ENCODE measurements around the gene GNAT3. TPM values are rescaled to one million over a fixed set of nuclear protein-coding genes. Genes with fewer than 3 reads are reported as not detected.

Gene GNAT3
- total RNA-seq, 1 donor from 2014 or later: not detected

DNA sequence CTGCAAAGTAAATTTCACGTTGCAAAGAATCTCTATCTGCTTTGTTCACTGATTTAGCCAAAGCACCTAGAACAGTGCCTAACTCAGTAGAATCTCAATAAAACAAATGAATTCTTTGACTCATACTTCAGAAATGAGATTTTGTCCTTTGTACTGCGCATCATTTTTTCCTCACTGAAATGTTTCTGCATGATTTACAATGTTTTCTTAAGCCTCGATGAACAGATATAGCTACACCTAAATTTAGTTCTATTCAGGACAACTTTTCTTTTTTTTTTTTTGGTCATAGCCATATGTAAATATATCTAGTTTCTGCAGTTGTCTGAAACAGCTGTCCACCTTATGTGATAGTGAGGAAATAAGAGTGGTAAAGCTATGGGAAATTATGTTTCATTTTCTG lies 15.3 kb downstream of the GNAT3 start:
- peak; percentile 59 for FAIRE-seq
- Histone ChIP-seq H3K27me3 (ENCODE audit: insufficient read depth, low read length) (no peaks in the 10 kb centered on the region), H3K36me3 (ENCODE audit: insufficient read depth, low read length) (no peaks in the 10 kb centered on the region), H3K4me2 (ENCODE audit: low read length) (peak overlapping the region; percentile 10), H3K4me1 (ENCODE audit: insufficient read depth, low read length) (peaks cover 18% of the 10 kb centered on the region), H2AFZ (ENCODE audit: low read depth, low read length) (no peak overlapping the region), H3K4me3 (ENCODE audit: insufficient read depth, low read depth, low read length) (no peak overlapping the region), H3K27ac (ENCODE audit: low read depth, low read length) (peak overlapping the region; percentile 39), H3K9ac (ENCODE audit: low read length) (no peak overlapping the region), H3K79me2 (ENCODE audit: insufficient read depth, low read length) (no peaks in the 10 kb centered on the region), H3K9me3 (ENCODE audit: insufficient read depth, low read depth, low read length) (no peaks in the 10 kb centered on the region), H4K20me1 (ENCODE audit: insufficient read depth, low read length) (no peaks in the 10 kb centered on the region)
- Mint-ChIP-seq H3K27me3 (ENCODE audit: low read depth, unreplicated experiment) (no peaks in the 10 kb centered on the region), H3K27ac (ENCODE audit: unreplicated experiment) (no peak overlapping the region), H3K36me3 (ENCODE audit: low read depth, unreplicated experiment) (no peaks in the 10 kb centered on the region), H3K9me3 (ENCODE audit: unreplicated experiment) (no peaks in the 10 kb centered on the region), H3K4me3 (ENCODE audit: unreplicated experiment) (no peak overlapping the region), H3K4me1 (ENCODE audit: low read depth, unreplicated experiment) (peaks cover 16% of the 10 kb centered on the region)
- TF ChIP-seq CTCF (IDR thresholded peaks at IDR 0.05; ENCODE audit: insufficient read depth, low read depth, low read length): no peak
- TF ChIP-seq EZH2 (IDR thresholded peaks at IDR 0.05; ENCODE audit: insufficient read depth, low read length): no peak
- DNase-seq (ENCODE audit: low read depth): peak; percentile 29

GRCh38 chr7:80493121-80493849 lies 18.6 kb downstream of the GNAT3 start:
- H3K36me3 ChIP-seq (ENCODE audit: insufficient read depth, low read length): no peaks in the 10 kb centered on the region
- peaks cover under 1% of the 10 kb centered on the region for H3K4me1 Mint-ChIP-seq (ENCODE audit: low read depth, unreplicated experiment)
- FAIRE-seq: no peak
- TF ChIP-seq CTCF (IDR thresholded peaks at IDR 0.05; ENCODE audit: insufficient read depth, low read depth, low read length) (no peak), EZH2 (IDR thresholded peaks at IDR 0.05; ENCODE audit: insufficient read depth, low read length) (no peak)
- no peaks in the 10 kb centered on the region for H3K27me3 ChIP-seq (ENCODE audit: insufficient read depth, low read length)
- no peaks in the 10 kb centered on the region for H3K9me3 Mint-ChIP-seq (ENCODE audit: unreplicated experiment)
- no peak overlapping the region for H3K4me2 ChIP-seq (ENCODE audit: low read length)
- peaks cover 6% of the 10 kb centered on the region for H3K4me1 ChIP-seq (ENCODE audit: insufficient read depth, low read length)
- no peak overlapping the region for H3K27ac ChIP-seq (ENCODE audit: low read depth, low read length)
- no peaks in the 10 kb centered on the region for H3K27me3 Mint-ChIP-seq (ENCODE audit: low read depth, unreplicated experiment)
- no peak overlapping the region for H3K9ac ChIP-seq (ENCODE audit: low read length)
- H3K4me3 Mint-ChIP-seq (ENCODE audit: unreplicated experiment): no peak overlapping the region
- no peaks in the 10 kb centered on the region for H3K9me3 ChIP-seq (ENCODE audit: insufficient read depth, low read depth, low read length)
- no peaks in the 10 kb centered on the region for H3K79me2 ChIP-seq (ENCODE audit: insufficient read depth, low read length)
- H3K4me3 ChIP-seq (ENCODE audit: insufficient read depth, low read depth, low read length): no peak overlapping the region
- no peak overlapping the region for H2AFZ ChIP-seq (ENCODE audit: low read depth, low read length)
- no peak overlapping the region for H3K27ac Mint-ChIP-seq (ENCODE audit: unreplicated experiment)
- H4K20me1 ChIP-seq (ENCODE audit: insufficient read depth, low read length): no peaks in the 10 kb centered on the region
- H3K36me3 Mint-ChIP-seq (ENCODE audit: low read depth, unreplicated experiment): no peaks in the 10 kb centered on the region
- no peak for DNase-seq (ENCODE audit: low read depth)

- no peaks in the 10 kb centered on the region for H3K36me3 Mint-ChIP-seq (ENCODE audit: low read depth, unreplicated experiment)
- Histone ChIP-seq H4K20me1 (ENCODE audit: insufficient read depth, low read length) (no peaks in the 10 kb centered on the region), H3K4me3 (ENCODE audit: insufficient read depth, low read depth, low read length) (no peak overlapping the region), H3K27me3 (ENCODE audit: insufficient read depth, low read length) (no peaks in the 10 kb centered on the region), H3K4me2 (ENCODE audit: low read length) (no peak overlapping the region), H3K27ac (ENCODE audit: low read depth, low read length) (no peak overlapping the region), H3K9ac (ENCODE audit: low read length) (no peak overlapping the region), H3K4me1 (ENCODE audit: insufficient read depth, low read length) (no peaks in the 10 kb centered on the region), H3K36me3 (ENCODE audit: insufficient read depth, low read length) (no peaks in the 10 kb centered on the region), H3K79me2 (ENCODE audit: insufficient read depth, low read length) (no peaks in the 10 kb centered on the region), H2AFZ (ENCODE audit: low read depth, low read length) (no peak overlapping the region), H3K9me3 (ENCODE audit: insufficient read depth, low read depth, low read length) (no peaks in the 10 kb centered on the region)
- no peak overlapping the region for H3K27ac Mint-ChIP-seq (ENCODE audit: unreplicated experiment)
- TF ChIP-seq EZH2 (IDR thresholded peaks at IDR 0.05; ENCODE audit: insufficient read depth, low read length) (no peak), CTCF (IDR thresholded peaks at IDR 0.05; ENCODE audit: insufficient read depth, low read depth, low read length) (no peak)
- no peak for FAIRE-seq
- no peaks in the 10 kb centered on the region for H3K27me3 Mint-ChIP-seq (ENCODE audit: low read depth, unreplicated experiment)
- H3K4me1 Mint-ChIP-seq (ENCODE audit: low read depth, unreplicated experiment): no peaks in the 10 kb centered on the region
- no peaks in the 10 kb centered on the region for H3K9me3 Mint-ChIP-seq (ENCODE audit: unreplicated experiment)
- DNase-seq (ENCODE audit: low read depth): no peak
- no peak overlapping the region for H3K4me3 Mint-ChIP-seq (ENCODE audit: unreplicated experiment)
Measured at GRCh38 chr7:80491462-80491861, 20.4 kb downstream of the GNAT3 start.

Measured in astrocyte (in vitro differentiated cells and primary cell).